ENCODE data around the gene GCA.

GCA gene

GRCh38 chr2:162403884-162404283 lies 60.0 kb downstream of the GCA start:
- DNase-seq (ENCODE audit: low read depth in 1 of 2, low spot score in 1 of 2) = no peak
- Histone ChIP-seq H3K27me3 (ENCODE audit: insufficient read depth, poor library complexity, severe bottlenecking) (no peaks in the 10 kb centered on the region), H3K27ac (replicated peaks) (no peak overlapping the region), H3K4me3 (replicated peaks; ENCODE audit: insufficient read depth, low read length) (no peak overlapping the region)
- no peak for TF ChIP-seq CTCF (IDR thresholded peaks at IDR 0.05; ENCODE audit: insufficient read depth, low read length)
- no peak for TF ChIP-seq REST (IDR thresholded peaks at IDR 0.05; ENCODE audit: insufficient replicate concordance, low read depth)
- TF ChIP-seq POLR2AphosphoS5 (IDR thresholded peaks at IDR 0.05; ENCODE audit: low read depth) = no peak
- no peak for TF ChIP-seq GABPA (IDR thresholded peaks at IDR 0.05; ENCODE audit: low read depth)
- TF ChIP-seq SPI1 (IDR thresholded peaks at IDR 0.05; ENCODE audit: borderline replicate concordance, low read depth) = no peak
